NCI-H524 (cell line): ENCODE measurements around the gene B3GAT3.
"Not testable (repeated sequence)": the region's sequence is repeated elsewhere in the genome, so short reads cannot be mapped to it uniquely, and the experiment has no call there.

Source experiments
- DNase-seq, 2 experiments: peaks; one replicate each; lab custom pipeline; 2025; lab: John Stamatoyannopoulos, UW

The B3GAT3 gene

GRCh38 chr11:62603776-62604299 lies 17.9 kb downstream of the B3GAT3 start:
- no peak for DNase-seq

GRCh38 chr11:62603072-62603408 lies 18.7 kb downstream of the B3GAT3 start:
- no peak for DNase-seq

GRCh38 chr11:62602141-62603071 lies 19.4 kb downstream of the B3GAT3 start:
- peak; percentile 46 to 57 for DNase-seq

- DNase-seq: peak; percentile 93 to 95
Observed at GRCh38 chr11:62601372-62602140, 20.2 kb downstream of the B3GAT3 start, which contains the start of gene MTA2. Gene MTA2 (minus strand): TSS chr11:62601865. CDS start chr11:62601450, 415 bp downstream.

GRCh38 chr11:62601122-62601371 lies 20.7 kb downstream of the B3GAT3 start:
- DNase-seq: peak in 1 of 2 experiments; percentile 33

GRCh38 chr11:62600367-62601121 lies 21.2 kb downstream of the B3GAT3 start:
- no peak for DNase-seq

GRCh38 chr11:62599901-62600300 lies 21.9 kb downstream of the B3GAT3 start:
- no peak for DNase-seq

GRCh38 chr11:62599069-62599696 lies 22.6 kb downstream of the B3GAT3 start:
- peak; percentile 84 to 91 for DNase-seq

- no peak for DNase-seq
Observed at GRCh38 chr11:62595124-62595523, 26.7 kb downstream of the B3GAT3 start.

GRCh38 chr11:62593434-62594044 lies 28.2 kb downstream of the B3GAT3 start:
- DNase-seq: peak in 1 of 2 experiments; percentile 59

GRCh38 chr11:62592989-62593421 lies 28.8 kb downstream of the B3GAT3 start:
- no peak for DNase-seq

GRCh38 chr11:62592146-62592815 lies 29.5 kb downstream of the B3GAT3 start:
- DNase-seq: peak in 1 of 2 experiments; percentile 33

GRCh38 chr11:62591448-62592145 lies 30.2 kb downstream of the B3GAT3 start, which contains the start of gene TUT1:
Gene TUT1 (minus strand): TSS chr11:62591523. CDS start chr11:62591485, 38 bp downstream.
- peak; percentile 96 to 99 for DNase-seq

GRCh38 chr11:62588966-62589637 lies 32.7 kb downstream of the B3GAT3 start:
- DNase-seq: no peak

- DNase-seq: not testable (repeated sequence)
Observed at GRCh38 chr11:62585356-62585755, 36.4 kb downstream of the B3GAT3 start.

- not testable (repeated sequence) for DNase-seq
Observed at GRCh38 chr11:62581735-62582134, 40.1 kb downstream of the B3GAT3 start.

GRCh38 chr11:62580959-62581715 lies 40.6 kb downstream of the B3GAT3 start:
- no peak for DNase-seq

GRCh38 chr11:62579252-62579651 lies 42.5 kb downstream of the B3GAT3 start:
- no peak for DNase-seq
